Gastrocnemius medialis (tissue), 4 donors: Measurements from ENCODE around the gene MAS1. TPM values are rescaled to one million over a fixed set of nuclear protein-coding genes. Genes with fewer than 3 reads are reported as not detected.

Source experiments
- ATAC-seq, 2 donors: fragments of 150-250 bp; one replicate each; pipeline ENCODE4 v1.9.1; 2016
- DNase-seq, 2 donors: peaks; one replicate each; pipeline ENCODE4 v3.0.0-alpha.2; 2019
- H3K27ac ChIP-seq, 4 donors: fragments of 200-600 bp; sonication (generic); 1 replicate in 1 of 4; 2 replicates in 3 of 4; pipeline ENCODE4 v1.5.1; 2016 to 2018; ENCODE audit warnings: mild to moderate bottlenecking in 2 of 4, moderate library complexity in 1 of 4
- H3K27me3 ChIP-seq, 3 donors: fragments of 200-600 bp; sonication (generic) in 2 of 3; 1 replicate in 1 of 3; 2 replicates in 2 of 3; pipeline versions ENCODE4 v1.5.1 to v1.6.0; 2016 to 2019; ENCODE audit warnings: mild to moderate bottlenecking in 1 of 3, moderate library complexity in 1 of 3
- H3K36me3 ChIP-seq, 2 donors: fragments of 200-600 bp; sonication (generic) in 1 of 2; one replicate each; pipeline ENCODE4 v1.5.1; 2017 to 2018
- H3K4me1 ChIP-seq, 2 donors: fragments of 200-600 bp; sonication (generic) in 1 of 2; one replicate each; pipeline ENCODE4 v1.5.1; 2016 to 2017; ENCODE audit warnings: mild to moderate bottlenecking in 2 of 2
- H3K4me3 ChIP-seq, 4 donors: fragments of 200-600 bp; sonication (generic) in 3 of 4; 1 replicate in 1 of 4; 2 replicates in 3 of 4; pipeline ENCODE4 v1.5.1; 2016 to 2019; ENCODE audit warnings: mild to moderate bottlenecking in 2 of 4
- H3K9me3 ChIP-seq, 3 donors: fragments of 200-600 bp; sonication (generic) in 2 of 3; 1 replicate in 1 of 3; 2 replicates in 2 of 3; pipeline ENCODE4 v1.5.1; 2016 to 2019
- POLR2A ChIP-seq, 2 donors: fragments of 450-650 bp; IDR thresholded peaks; one replicate each; pipeline ENCODE4 v1.6.1; 2017; ENCODE audit warnings: antibody characterized with exemption in 2 of 2, mild to moderate bottlenecking in 2 of 2, moderate library complexity in 2 of 2
- in situ Hi-C, 4 donors: fragments of 200-750 bp; cut with MboI; loops; one replicate each; pipeline versions ENCODE4 v1.15.0 to v1.8.0; 2017; ENCODE audit warnings: low sequenced_read_pairs in 4 of 4
- intact Hi-C: fragments of 100-400 bp; cut with DNase I; formaldehyde crosslinking; loops from one replicate; pipeline ENCODE4 v1.15.1; 2023; ENCODE audit warnings: low total_unique reads
- total RNA-seq, 4 donors: library from RNA; depleted of rRNA; stranded (reverse); fragments of >200 nt; gene quantifications; one replicate each; pipeline versions ENCODE4 v1.1.0 to v1.2.3, GENCODE V29; 2016
- TF ChIP-seq, protein P1 (sequence below), 5 experiments: fragments of 450-650 bp in 3 of 5; fragments of 200-600 bp in 2 of 5; sonication (generic) in 2 of 5; IDR thresholded peaks in 4 of 5; conservative IDR thresholded peaks in 1 of 5; 1 replicate in 4 of 5; 2 replicates in 1 of 5; pipeline ENCODE4 v1.5.1; 2016 to 2019; ENCODE audit warnings: antibody characterized with exemption in 5 of 5, mild to moderate bottlenecking in 3 of 5, moderate library complexity in 3 of 5

Gene MAS1
- total RNA-seq, 4 donors from 2014 or later, result not detected

DNA sequence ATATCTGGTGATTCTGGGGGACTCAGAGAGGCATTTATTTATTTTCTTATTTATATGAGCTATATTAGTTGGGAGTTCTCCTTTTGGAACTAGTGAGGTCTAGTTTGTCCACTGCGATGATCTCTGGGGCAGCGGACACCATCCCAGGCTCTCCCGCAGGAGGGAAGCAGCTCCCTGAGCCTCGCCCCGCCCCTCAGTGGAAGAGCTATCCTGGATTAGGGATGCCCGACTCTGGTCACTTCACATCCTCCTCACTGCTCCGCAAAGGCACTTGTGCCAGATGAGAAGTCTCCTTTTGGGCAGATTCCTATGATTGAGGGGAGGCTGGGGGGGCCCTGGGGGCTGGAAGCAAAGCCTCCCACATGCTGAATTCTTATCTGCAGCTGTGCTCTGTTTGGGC lies 3.6 kb upstream of the MAS1 start:
- TF ChIP-seq, protein P1, sequence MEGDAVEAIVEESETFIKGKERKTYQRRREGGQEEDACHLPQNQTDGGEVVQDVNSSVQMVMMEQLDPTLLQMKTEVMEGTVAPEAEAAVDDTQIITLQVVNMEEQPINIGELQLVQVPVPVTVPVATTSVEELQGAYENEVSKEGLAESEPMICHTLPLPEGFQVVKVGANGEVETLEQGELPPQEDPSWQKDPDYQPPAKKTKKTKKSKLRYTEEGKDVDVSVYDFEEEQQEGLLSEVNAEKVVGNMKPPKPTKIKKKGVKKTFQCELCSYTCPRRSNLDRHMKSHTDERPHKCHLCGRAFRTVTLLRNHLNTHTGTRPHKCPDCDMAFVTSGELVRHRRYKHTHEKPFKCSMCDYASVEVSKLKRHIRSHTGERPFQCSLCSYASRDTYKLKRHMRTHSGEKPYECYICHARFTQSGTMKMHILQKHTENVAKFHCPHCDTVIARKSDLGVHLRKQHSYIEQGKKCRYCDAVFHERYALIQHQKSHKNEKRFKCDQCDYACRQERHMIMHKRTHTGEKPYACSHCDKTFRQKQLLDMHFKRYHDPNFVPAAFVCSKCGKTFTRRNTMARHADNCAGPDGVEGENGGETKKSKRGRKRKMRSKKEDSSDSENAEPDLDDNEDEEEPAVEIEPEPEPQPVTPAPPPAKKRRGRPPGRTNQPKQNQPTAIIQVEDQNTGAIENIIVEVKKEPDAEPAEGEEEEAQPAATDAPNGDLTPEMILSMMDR (IDR thresholded peaks at IDR 0.05 in 4 of 5, conservative IDR thresholded peaks at IDR 0.05 in 1 of 5), result no peak
- no peak for TF ChIP-seq POLR2A (IDR thresholded peaks at IDR 0.05)
- Histone ChIP-seq H3K27me3 (peaks cover 3 to 14% (median 5%) of the 10 kb centered on the region in 3 donors), H3K36me3 (no peaks in the 10 kb centered on the region), H3K4me3 (no peak overlapping the region), H3K4me1 (peaks cover 3 to 5% of the 10 kb centered on the region in 2 donors), H3K9me3 (no peaks in the 10 kb centered on the region), H3K27ac (no peak overlapping the region)
- in situ Hi-C loops, result no loop called here
- intact Hi-C loops, result loop anchor here (10.0 kb wide), 1 partner anchor 168 kb away; no protein-coding TSS in a partner anchor
- ATAC-seq (no peak), DNase-seq (no peak)

DNA sequence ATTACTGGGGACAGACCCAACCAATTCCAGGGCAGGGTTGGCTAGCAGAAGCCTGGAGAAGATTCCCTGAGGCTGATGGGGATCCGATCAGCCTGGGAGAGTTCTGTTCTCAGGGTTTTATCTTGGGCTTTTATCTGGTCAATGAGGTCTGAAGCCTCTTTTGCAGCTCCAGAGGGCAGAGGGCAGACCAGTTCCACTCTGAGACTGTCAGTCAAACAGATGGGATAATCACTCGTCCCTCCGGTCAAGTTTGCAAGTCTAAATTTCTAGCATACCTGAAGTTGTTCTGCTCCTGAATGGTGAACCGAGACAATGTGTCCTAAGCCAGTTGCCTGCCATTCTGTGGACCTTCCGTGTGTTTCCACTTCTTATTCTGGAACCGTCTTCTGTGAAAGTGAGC lies 3.0 kb upstream of the MAS1 start:
- Histone ChIP-seq H3K27ac (no peak overlapping the region), H3K36me3 (no peaks in the 10 kb centered on the region), H3K4me1 (no peaks in the 10 kb centered on the region), H3K27me3 (peaks cover 3 to 14% (median 5%) of the 10 kb centered on the region in 3 donors), H3K9me3 (no peaks in the 10 kb centered on the region), H3K4me3 (no peak overlapping the region)
- ATAC-seq (no peak), DNase-seq (no peak)
- TF ChIP-seq, protein P1 (IDR thresholded peaks at IDR 0.05 in 4 of 5, conservative IDR thresholded peaks at IDR 0.05 in 1 of 5), result no peak
- TF ChIP-seq POLR2A (IDR thresholded peaks at IDR 0.05), result no peak
- in situ Hi-C loops, result no loop called here
- intact Hi-C loops, result loop anchor here (10.0 kb wide), 1 partner anchor 167 kb away; no protein-coding TSS in a partner anchor

DNA sequence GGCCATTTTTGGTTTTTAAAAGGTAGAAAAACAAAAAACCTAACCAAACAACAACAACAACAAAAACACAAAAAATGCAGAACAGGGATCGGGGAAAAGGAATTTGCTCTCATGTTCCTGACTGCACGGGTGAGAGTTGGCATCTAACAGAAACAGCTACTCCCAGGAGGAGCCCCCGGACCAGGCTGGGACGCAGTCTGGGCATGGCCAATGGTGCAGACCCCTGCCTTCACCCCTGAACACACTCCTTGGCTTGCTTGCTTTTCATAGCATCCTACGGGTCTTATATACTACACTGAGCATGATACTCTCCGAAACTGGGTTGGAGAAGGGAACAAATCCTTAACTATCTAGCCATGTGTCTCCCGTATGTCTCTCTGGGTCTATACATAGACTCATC lies 587 bp upstream of the MAS1 start:
- intact Hi-C loops, result no loop called here
- no peak for ATAC-seq

DNA sequence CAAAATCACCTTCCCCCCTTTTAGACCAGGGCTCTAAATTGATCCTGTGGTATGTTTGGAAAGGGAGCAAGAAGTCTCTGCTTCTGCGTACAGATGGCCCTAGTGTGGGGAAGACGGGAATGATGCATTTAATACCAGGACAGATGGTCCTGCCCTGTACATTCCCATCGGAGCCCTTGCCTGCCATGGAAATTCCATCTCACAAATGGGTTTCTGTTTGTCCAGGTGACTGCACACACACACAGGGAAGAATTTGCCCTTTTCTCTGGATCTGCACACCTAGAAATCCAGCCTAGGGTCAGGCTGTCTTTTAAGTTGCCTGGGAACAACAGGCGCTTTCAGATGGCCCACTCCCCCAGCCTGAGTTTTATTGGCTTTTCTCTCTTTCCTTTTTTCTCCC lies 1.3 kb downstream of the MAS1 start:
- Histone ChIP-seq H3K4me1 (no peaks in the 10 kb centered on the region), H3K27ac (no peak overlapping the region), H3K9me3 (no peaks in the 10 kb centered on the region), H3K27me3 (peaks cover 3 to 14% (median 5%) of the 10 kb centered on the region in 3 donors), H3K36me3 (no peaks in the 10 kb centered on the region), H3K4me3 (no peak overlapping the region)
- no peak for TF ChIP-seq POLR2A (IDR thresholded peaks at IDR 0.05)
- TF ChIP-seq, protein P1 (IDR thresholded peaks at IDR 0.05 in 4 of 5, conservative IDR thresholded peaks at IDR 0.05 in 1 of 5), result no peak
- ATAC-seq, result no peak
- intact Hi-C loops (no loop called here), in situ Hi-C loops (no loop called here)
- no peak for DNase-seq

More for the DNA sequence above, 587 bp upstream of the MAS1 start:
- Histone ChIP-seq H3K4me1 (no peaks in the 10 kb centered on the region), H3K36me3 (no peaks in the 10 kb centered on the region), H3K4me3 (no peak overlapping the region), H3K9me3 (no peaks in the 10 kb centered on the region), H3K27ac (no peak overlapping the region), H3K27me3 (peaks cover 3 to 14% (median 5%) of the 10 kb centered on the region in 3 donors)
- no peak for TF ChIP-seq POLR2A (IDR thresholded peaks at IDR 0.05)
- TF ChIP-seq, protein P1 (IDR thresholded peaks at IDR 0.05 in 4 of 5, conservative IDR thresholded peaks at IDR 0.05 in 1 of 5), result no peak
- in situ Hi-C loops, result no loop called here
- DNase-seq, result no peak

DNA sequence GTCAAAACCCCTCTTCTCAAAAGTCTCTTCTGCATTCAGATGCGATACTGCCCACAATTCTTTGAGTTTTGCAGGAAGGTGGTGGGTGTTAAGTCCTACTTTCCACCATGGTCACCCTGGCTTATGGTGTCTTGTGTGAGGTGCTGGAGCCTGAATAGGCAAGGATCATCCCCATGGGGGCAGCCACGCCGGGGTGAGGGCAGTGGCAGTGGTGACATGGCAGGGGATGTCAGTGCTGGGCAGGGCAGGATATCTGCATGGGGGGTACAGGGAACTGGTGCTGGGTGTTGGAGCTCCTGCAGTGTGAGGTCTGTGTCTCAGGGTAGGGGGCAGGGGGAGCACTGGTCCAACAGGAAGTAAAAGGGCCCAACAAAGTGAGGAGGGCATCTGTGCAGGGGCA lies 2.3 kb downstream of the MAS1 start:
- H3K4me1 ChIP-seq, result no peaks in the 10 kb centered on the region
- peaks cover 3 to 14% (median 5%) of the 10 kb centered on the region in 3 donors for H3K27me3 ChIP-seq
- no peaks in the 10 kb centered on the region for H3K9me3 ChIP-seq
- no peak overlapping the region for H3K4me3 ChIP-seq
- in situ Hi-C loops (no loop called here), intact Hi-C loops (no loop called here)
- TF ChIP-seq, protein P1 (IDR thresholded peaks at IDR 0.05 in 4 of 5, conservative IDR thresholded peaks at IDR 0.05 in 1 of 5), result no peak
- no peak for ATAC-seq
- H3K27ac ChIP-seq, result no peak overlapping the region
- DNase-seq, result no peak
- no peaks in the 10 kb centered on the region for H3K36me3 ChIP-seq
